ENCODE results near the gene KIAA1328. TPM values are rescaled to one million over a fixed set of nuclear protein-coding genes. Genes with fewer than 3 reads are reported as not detected.
A peak's percentile ranks its signal among the peaks of the same experiment; 100 is the strongest.

The KIAA1328 gene
- total and polyA plus RNA-seq, 5 donors, result 2.6 to 9.7 (median 7.5) TPM

DNA sequence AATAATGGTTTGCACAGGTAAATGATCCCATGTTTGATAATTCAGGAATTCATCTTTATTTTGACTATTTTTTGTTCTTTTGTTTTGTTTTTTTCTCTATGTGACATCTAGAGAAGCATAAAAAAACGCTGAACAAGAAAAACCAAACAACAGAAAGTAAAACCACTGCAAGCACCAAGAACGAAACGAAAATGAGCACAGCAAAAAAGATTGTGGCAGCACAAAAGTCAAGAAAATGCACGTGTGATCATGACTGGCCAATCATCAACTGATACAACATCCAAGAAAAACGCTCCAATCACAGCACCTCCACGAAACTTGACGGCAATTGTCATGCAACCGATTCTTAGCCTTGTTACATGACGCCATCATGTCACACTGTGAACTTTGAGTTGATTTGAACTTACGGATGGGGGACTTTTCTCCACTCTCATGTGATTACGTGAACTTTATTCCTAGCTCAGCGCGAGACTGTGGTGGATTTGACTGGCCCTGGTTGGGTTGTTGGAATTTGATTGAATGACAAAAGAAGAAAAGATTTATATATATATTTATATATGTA is 417.9 kb downstream of the KIAA1328 start:
- H3K9me3 ChIP-seq (ENCODE audit: control insufficient read depth, low read length), result no peaks in the 10 kb centered on the region
- H3K4me1 ChIP-seq (ENCODE audit: control insufficient read depth, insufficient read depth, low read length), result no peaks in the 10 kb centered on the region
- no peak overlapping the region for H3K4me3 ChIP-seq (ENCODE audit: low read length)
- 87% methylated on average over 13 of the region's 13 CpGs for WGBS
- H3K27ac ChIP-seq (ENCODE audit: low read length), result no peak overlapping the region
- intact Hi-C loops (cut with DNase I), result no loop called here
- DNase-seq (no peak), ATAC-seq (no peak)
- H3K27me3 ChIP-seq (ENCODE audit: control insufficient read depth, insufficient read depth), result no peaks in the 10 kb centered on the region

GRCh38 chr18:37247497-37248161 is 418.7 kb downstream of the KIAA1328 start:
- DNase-seq, result no peak
- H3K9me3 ChIP-seq (ENCODE audit: control insufficient read depth, low read length), result no peaks in the 10 kb centered on the region
- H3K27ac ChIP-seq (ENCODE audit: low read length), result no peak overlapping the region
- H3K4me1 ChIP-seq (ENCODE audit: control insufficient read depth, insufficient read depth, low read length), result no peaks in the 10 kb centered on the region
- 82% methylated on average over 10 of the region's 10 CpGs for WGBS
- intact Hi-C loops (cut with DNase I), result no loop called here
- no peak overlapping the region for H3K4me3 ChIP-seq (ENCODE audit: low read length)
- H3K27me3 ChIP-seq (ENCODE audit: control insufficient read depth, insufficient read depth), result no peaks in the 10 kb centered on the region
- ATAC-seq, result no peak

- Histone ChIP-seq H3K4me1 (ENCODE audit: control insufficient read depth, insufficient read depth, low read length) (no peaks in the 10 kb centered on the region), H3K4me3 (ENCODE audit: low read length) (no peak overlapping the region), H3K9me3 (ENCODE audit: control insufficient read depth, low read length) (no peaks in the 10 kb centered on the region), H3K27ac (ENCODE audit: low read length) (no peak overlapping the region), H3K27me3 (ENCODE audit: control insufficient read depth, insufficient read depth) (no peaks in the 10 kb centered on the region)
- 85% methylated on average over 5 of the region's 5 CpGs for WGBS
- ATAC-seq, result no peak
- no peak for DNase-seq
- intact Hi-C loops (cut with DNase I), result no loop called here
Observed at GRCh38 chr18:37248281-37248680, 419.4 kb downstream of the KIAA1328 start.

DNA sequence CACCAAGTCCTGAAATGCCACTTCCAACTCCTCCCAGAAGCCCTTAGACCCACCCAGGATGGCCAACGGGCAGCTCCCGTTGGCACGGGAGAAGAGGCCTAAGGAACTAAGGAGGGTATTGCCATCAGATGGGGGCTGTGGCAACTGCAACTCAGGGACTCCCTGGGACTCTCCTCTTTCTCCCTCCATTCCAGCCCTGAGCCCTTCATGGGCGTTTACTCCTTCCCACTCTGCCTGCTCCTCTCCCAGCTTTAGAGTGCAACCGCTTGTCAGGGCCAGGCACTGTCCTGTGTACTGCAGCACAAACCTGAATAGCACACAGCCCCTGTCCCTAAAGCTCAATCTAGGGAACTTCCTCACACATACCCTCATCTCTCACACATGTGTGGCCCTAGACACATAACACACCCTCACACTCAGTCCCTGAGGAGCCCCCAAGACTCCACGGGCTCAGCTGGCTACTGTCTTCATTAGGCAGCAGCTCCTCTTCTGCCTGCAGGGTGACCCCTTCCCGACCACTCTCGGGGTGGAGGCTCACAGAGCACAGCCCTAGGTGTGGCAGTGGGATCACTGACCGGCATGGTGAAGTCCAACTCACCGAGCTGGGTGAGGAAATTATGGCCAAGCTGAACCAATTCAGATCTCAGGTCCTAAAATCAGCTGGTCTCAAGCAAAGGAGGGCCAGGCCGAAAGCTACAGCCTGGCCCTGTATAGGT is 420.4 kb downstream of the KIAA1328 start:
- WGBS, result 78% methylated on average over 11 of the region's 11 CpGs
- Histone ChIP-seq H3K4me3 (ENCODE audit: low read length) (no peak overlapping the region), H3K9me3 (ENCODE audit: control insufficient read depth, low read length) (no peaks in the 10 kb centered on the region), H3K4me1 (ENCODE audit: control insufficient read depth, insufficient read depth, low read length) (no peaks in the 10 kb centered on the region), H3K27me3 (ENCODE audit: control insufficient read depth, insufficient read depth) (no peaks in the 10 kb centered on the region), H3K27ac (ENCODE audit: low read length) (no peak overlapping the region)
- intact Hi-C loops (cut with DNase I), result no loop called here
- DNase-seq (no peak), ATAC-seq (no peak)

- WGBS, result 81% methylated on average over 6 of the region's 6 CpGs
- no peaks in the 10 kb centered on the region for H3K27me3 ChIP-seq (ENCODE audit: control insufficient read depth, insufficient read depth)
- DNase-seq (no peak), ATAC-seq (no peak)
- no peak overlapping the region for H3K27ac ChIP-seq (ENCODE audit: low read length)
- H3K4me3 ChIP-seq (ENCODE audit: low read length), result no peak overlapping the region
- intact Hi-C loops (cut with DNase I), result no loop called here
- H3K4me1 ChIP-seq (ENCODE audit: control insufficient read depth, insufficient read depth, low read length), result no peaks in the 10 kb centered on the region
- no peaks in the 10 kb centered on the region for H3K9me3 ChIP-seq (ENCODE audit: control insufficient read depth, low read length)
Observed at GRCh38 chr18:37249895-37250618, 421.1 kb downstream of the KIAA1328 start.

DNA sequence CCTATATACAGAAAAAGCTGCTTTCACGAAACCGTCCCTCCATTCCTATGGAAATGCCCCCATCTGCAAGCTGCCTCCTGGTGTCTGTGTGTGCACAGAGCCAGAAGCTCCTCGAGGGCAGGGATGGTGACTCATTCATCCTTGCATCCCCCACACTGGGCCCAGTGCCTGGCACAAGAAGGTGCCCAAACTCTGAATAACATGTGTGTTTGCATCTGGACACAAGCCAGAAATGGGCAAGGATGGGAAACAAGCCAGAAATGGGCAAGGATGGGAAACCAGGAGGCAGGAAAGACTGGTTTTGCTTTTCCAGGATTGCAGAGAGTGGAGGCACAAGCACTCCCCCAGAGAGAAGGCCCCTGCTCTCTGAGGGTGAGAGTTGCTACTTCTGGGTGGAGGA is 422.8 kb downstream of the KIAA1328 start:
- no peak for DNase-seq
- Histone ChIP-seq H3K4me1 (ENCODE audit: control insufficient read depth, insufficient read depth, low read length) (no peaks in the 10 kb centered on the region), H3K27me3 (ENCODE audit: control insufficient read depth, insufficient read depth) (no peaks in the 10 kb centered on the region), H3K4me3 (ENCODE audit: low read length) (no peak overlapping the region), H3K27ac (ENCODE audit: low read length) (no peak overlapping the region), H3K9me3 (ENCODE audit: control insufficient read depth, low read length) (no peaks in the 10 kb centered on the region)
- ATAC-seq, result no peak
- intact Hi-C loops (cut with DNase I), result no loop called here
- 76% methylated on average over 3 of the region's 3 CpGs for WGBS

DNA sequence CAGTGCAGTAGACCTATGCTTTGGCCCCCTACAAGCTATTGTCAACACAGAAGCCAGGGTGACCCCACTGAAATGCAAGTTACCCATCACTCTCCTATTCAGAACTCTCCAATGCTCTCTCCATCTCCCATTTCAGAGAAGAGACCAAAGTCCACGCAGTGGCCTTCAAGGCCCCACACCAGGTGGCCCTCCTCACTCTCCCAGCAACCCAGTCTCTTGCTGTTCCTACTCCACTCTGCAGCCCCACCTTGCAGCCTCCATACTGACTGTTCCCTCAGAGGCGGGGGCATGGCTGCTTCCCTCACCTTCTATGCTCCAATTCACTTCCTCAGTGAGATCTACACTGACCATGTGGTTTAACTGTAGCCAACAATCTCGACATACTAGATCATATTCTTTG is 423.4 kb downstream of the KIAA1328 start:
- no peaks in the 10 kb centered on the region for H3K27me3 ChIP-seq (ENCODE audit: control insufficient read depth, insufficient read depth)
- intact Hi-C loops (cut with DNase I), result no loop called here
- 82% methylated on average over 3 of the region's 3 CpGs for WGBS

DNA sequence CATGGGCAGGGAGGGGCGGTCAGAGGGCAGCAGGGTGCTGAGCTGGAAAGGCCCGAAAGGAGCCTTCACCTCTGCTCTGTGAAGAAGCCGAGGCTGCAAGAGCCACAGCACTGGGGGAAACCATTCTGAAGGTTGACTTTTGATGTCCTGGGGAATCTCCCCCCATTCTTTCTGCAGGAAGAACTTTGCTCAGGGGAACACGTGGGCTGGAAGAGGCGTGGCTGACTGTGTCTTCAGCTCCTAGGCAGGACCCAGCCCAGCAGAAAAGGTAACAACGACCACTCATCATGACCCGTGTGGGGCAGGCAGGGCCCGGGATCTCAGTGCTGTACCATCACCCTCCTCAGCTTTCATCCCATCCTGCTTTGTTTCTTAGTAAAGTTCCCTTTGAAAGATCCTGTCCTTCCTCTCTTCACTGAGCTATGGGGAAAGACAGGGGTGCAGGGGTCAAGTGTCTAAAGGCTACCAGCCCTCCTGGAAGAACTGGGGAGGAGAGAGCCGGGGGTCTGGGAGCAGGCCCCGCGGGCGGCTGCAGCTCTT is 424.0 kb downstream of the KIAA1328 start:
- Histone ChIP-seq H3K9me3 (ENCODE audit: control insufficient read depth, low read length) (no peaks in the 10 kb centered on the region), H3K4me3 (ENCODE audit: low read length) (no peak overlapping the region), H3K4me1 (ENCODE audit: control insufficient read depth, insufficient read depth, low read length) (no peaks in the 10 kb centered on the region), H3K27me3 (ENCODE audit: control insufficient read depth, insufficient read depth) (no peaks in the 10 kb centered on the region), H3K27ac (ENCODE audit: low read length) (no peak overlapping the region)
- 70% methylated on average over 12 of the region's 12 CpGs for WGBS
- ATAC-seq (no peak), DNase-seq (no peak)
- intact Hi-C loops (cut with DNase I), result no loop called here

More for the DNA sequence above, 423.4 kb downstream of the KIAA1328 start:
- no peaks in the 10 kb centered on the region for H3K9me3 ChIP-seq (ENCODE audit: control insufficient read depth, low read length)
- H3K27ac ChIP-seq (ENCODE audit: low read length), result no peak overlapping the region
- H3K4me3 ChIP-seq (ENCODE audit: low read length), result no peak overlapping the region
- ATAC-seq (no peak), DNase-seq (no peak)
- H3K4me1 ChIP-seq (ENCODE audit: control insufficient read depth, insufficient read depth, low read length), result no peaks in the 10 kb centered on the region

GRCh38 chr18:37253394-37254235 is 424.7 kb downstream of the KIAA1328 start:
- Histone ChIP-seq H3K27me3 (ENCODE audit: control insufficient read depth, insufficient read depth) (no peaks in the 10 kb centered on the region), H3K4me3 (ENCODE audit: low read length) (peak overlapping the region; percentile 58), H3K4me1 (ENCODE audit: control insufficient read depth, insufficient read depth, low read length) (no peaks in the 10 kb centered on the region), H3K27ac (ENCODE audit: low read length) (no peak overlapping the region), H3K9me3 (ENCODE audit: control insufficient read depth, low read length) (no peaks in the 10 kb centered on the region)
- DNase-seq, result peak in 1 of 3 donors; percentile 71
- intact Hi-C loops (cut with DNase I), result no loop called here
- peak; percentile 53 to 71 for ATAC-seq
- WGBS, result 6% methylated on average over 83 of the region's 83 CpGs

- Histone ChIP-seq H3K27ac (ENCODE audit: low read length) (no peak overlapping the region), H3K4me1 (ENCODE audit: control insufficient read depth, insufficient read depth, low read length) (no peaks in the 10 kb centered on the region), H3K4me3 (ENCODE audit: low read length) (peak overlapping the region; percentile 58), H3K9me3 (ENCODE audit: control insufficient read depth, low read length) (no peaks in the 10 kb centered on the region), H3K27me3 (ENCODE audit: control insufficient read depth, insufficient read depth) (no peaks in the 10 kb centered on the region)
- ATAC-seq (peak; percentile 31 to 45), DNase-seq (no peak)
- intact Hi-C loops (cut with DNase I), result no loop called here
- 6% methylated on average over 48 of the region's 49 CpGs for WGBS
Observed at GRCh38 chr18:37254236-37254754, 425.4 kb downstream of the KIAA1328 start.
